ENCODE measurements around the gene PKP2. TPM values are rescaled to one million over a fixed set of nuclear protein-coding genes. Genes with fewer than 3 reads are reported as not detected.

The PKP2 gene
- total and polyA plus RNA-seq, 2 donors (not counting 1 experiment from before 2014, with no cell fraction given), result under 0.01 to 0.15 TPM

DNA sequence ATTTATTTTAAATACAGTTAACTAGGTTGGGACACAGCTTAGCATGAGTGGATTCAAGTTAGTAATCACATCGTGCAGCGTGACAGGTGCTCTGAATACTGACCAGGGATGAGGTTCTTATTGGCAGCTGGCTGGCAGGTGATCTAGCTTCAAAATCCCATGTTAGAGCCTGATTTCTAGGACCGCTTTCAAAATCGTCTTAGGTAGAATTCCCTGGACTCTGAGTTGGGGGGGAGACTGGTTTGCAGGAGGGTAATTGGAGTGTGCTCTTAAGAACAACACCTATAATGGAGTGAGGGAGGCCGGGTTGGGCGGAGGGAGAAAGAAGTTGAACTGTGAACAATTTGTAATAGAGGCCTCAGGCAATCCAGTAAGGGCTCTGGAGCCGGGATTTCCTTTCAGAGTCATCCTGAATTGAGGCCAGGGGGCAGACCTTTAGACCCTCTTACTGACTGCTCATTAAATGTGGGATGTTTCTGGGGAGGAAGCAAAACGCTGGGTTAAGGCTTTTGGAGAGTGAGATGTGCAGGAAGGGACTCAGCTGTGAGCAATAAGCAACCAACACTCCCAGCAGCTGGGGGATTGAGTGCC, 140.0 kb downstream of the PKP2 start:
- Histone ChIP-seq H3K9ac (ENCODE audit: insufficient read depth, low read length) (no peak overlapping the region), H2AFZ (ENCODE audit: low read length) (peak overlapping the region; percentile 54), H3K79me2 (ENCODE audit: control insufficient read depth, insufficient read depth, low read length) (peaks cover 18% of the 10 kb centered on the region), H3K27ac (ENCODE audit: insufficient read depth, low read length) (no peak overlapping the region), H3K4me3 (replicated peaks in 1 of 4; ENCODE audit: control extremely low read depth in 1 of 4, insufficient read depth in 1 of 4, low read depth in 3 of 4, low read length in 4 of 4) (peak overlapping the region in 2 of 4 experiments; percentile 96 to 100), H3K4me2 (ENCODE audit: extremely low read depth, insufficient read depth, low read length) (peak overlapping the region; percentile 99), H3K4me1 (ENCODE audit: control insufficient read depth, extremely low read depth, insufficient read depth, low read length) (peaks cover 2% of the 10 kb centered on the region), H3K27me3 (ENCODE audit: control insufficient read depth, insufficient read depth, low read length) (no peaks in the 10 kb centered on the region), H3K9me3 (ENCODE audit: control insufficient read depth, insufficient read depth, low read depth, low read length) (no peaks in the 10 kb centered on the region), H3K36me3 (ENCODE audit: control insufficient read depth, insufficient read depth, low read length) (peaks cover 3% of the 10 kb centered on the region), H4K20me1 (ENCODE audit: control insufficient read depth, extremely low read depth, insufficient read depth, low read length) (no peaks in the 10 kb centered on the region)
- DNase-seq (ENCODE audit: low read depth in 2 of 2), result peak in 1 of 2 donors; percentile 8
- TF ChIP-seq, protein P1, sequence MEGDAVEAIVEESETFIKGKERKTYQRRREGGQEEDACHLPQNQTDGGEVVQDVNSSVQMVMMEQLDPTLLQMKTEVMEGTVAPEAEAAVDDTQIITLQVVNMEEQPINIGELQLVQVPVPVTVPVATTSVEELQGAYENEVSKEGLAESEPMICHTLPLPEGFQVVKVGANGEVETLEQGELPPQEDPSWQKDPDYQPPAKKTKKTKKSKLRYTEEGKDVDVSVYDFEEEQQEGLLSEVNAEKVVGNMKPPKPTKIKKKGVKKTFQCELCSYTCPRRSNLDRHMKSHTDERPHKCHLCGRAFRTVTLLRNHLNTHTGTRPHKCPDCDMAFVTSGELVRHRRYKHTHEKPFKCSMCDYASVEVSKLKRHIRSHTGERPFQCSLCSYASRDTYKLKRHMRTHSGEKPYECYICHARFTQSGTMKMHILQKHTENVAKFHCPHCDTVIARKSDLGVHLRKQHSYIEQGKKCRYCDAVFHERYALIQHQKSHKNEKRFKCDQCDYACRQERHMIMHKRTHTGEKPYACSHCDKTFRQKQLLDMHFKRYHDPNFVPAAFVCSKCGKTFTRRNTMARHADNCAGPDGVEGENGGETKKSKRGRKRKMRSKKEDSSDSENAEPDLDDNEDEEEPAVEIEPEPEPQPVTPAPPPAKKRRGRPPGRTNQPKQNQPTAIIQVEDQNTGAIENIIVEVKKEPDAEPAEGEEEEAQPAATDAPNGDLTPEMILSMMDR (conservative IDR thresholded peaks at IDR 0.05 in 1 of 2, IDR thresholded peaks at IDR 0.05 in 1 of 2; ENCODE audit: low read depth in 1 of 2, low read length in 2 of 2), result no peak
- no peak for TF ChIP-seq EZH2 (IDR thresholded peaks at IDR 0.05; ENCODE audit: low read length, missing control alignments)

- Histone ChIP-seq H4K20me1 (ENCODE audit: control insufficient read depth, extremely low read depth, insufficient read depth, low read length) (no peaks in the 10 kb centered on the region), H3K36me3 (ENCODE audit: control insufficient read depth, insufficient read depth, low read length) (peaks cover 3% of the 10 kb centered on the region), H3K4me3 (replicated peaks in 1 of 4; ENCODE audit: control extremely low read depth in 1 of 4, insufficient read depth in 1 of 4, low read depth in 3 of 4, low read length in 4 of 4) (peak within 1 kb of the TSS; percentile 83 to 100 (median 96)), H3K9me3 (ENCODE audit: control insufficient read depth, insufficient read depth, low read depth, low read length) (no peaks in the 10 kb centered on the region), H3K4me2 (ENCODE audit: extremely low read depth, insufficient read depth, low read length) (peak within 1 kb of the TSS; percentile 99), H3K79me2 (ENCODE audit: control insufficient read depth, insufficient read depth, low read length) (peaks cover 18% of the 10 kb centered on the region), H3K9ac (ENCODE audit: insufficient read depth, low read length) (peak within 1 kb of the TSS; percentile 90), H2AFZ (ENCODE audit: low read length) (peak within 1 kb of the TSS; percentile 97), H3K4me1 (ENCODE audit: control insufficient read depth, extremely low read depth, insufficient read depth, low read length) (peaks cover 2% of the 10 kb centered on the region), H3K27me3 (ENCODE audit: control insufficient read depth, insufficient read depth, low read length) (no peaks in the 10 kb centered on the region), H3K27ac (ENCODE audit: insufficient read depth, low read length) (peak within 1 kb of the TSS; percentile 93)
- DNase-seq (ENCODE audit: low read depth in 2 of 2), result peak; percentile 98 to 99
- no peak for TF ChIP-seq EZH2 (IDR thresholded peaks at IDR 0.05; ENCODE audit: low read length, missing control alignments)
- TF ChIP-seq, protein P1 (conservative IDR thresholded peaks at IDR 0.05 in 1 of 2, IDR thresholded peaks at IDR 0.05 in 1 of 2; ENCODE audit: low read depth in 1 of 2, low read length in 2 of 2), result peak; percentile 76 to 82
Measured at GRCh38 chr12:32755654-32756475, 140.7 kb downstream of the PKP2 start, which contains the start of gene YARS2. Gene YARS2, minus strand, starts transcription at chr12:32755897. Its CDS starts 23 bp downstream, at chr12:32755874.

GRCh38 chr12:32755051-32755653, 141.4 kb downstream of the PKP2 start:
- peaks cover 3% of the 10 kb centered on the region for H3K36me3 ChIP-seq (ENCODE audit: control insufficient read depth, insufficient read depth, low read length)
- peak overlapping the region; percentile 99 for H3K4me2 ChIP-seq (ENCODE audit: extremely low read depth, insufficient read depth, low read length)
- peak overlapping the region; percentile 93 for H3K27ac ChIP-seq (ENCODE audit: insufficient read depth, low read length)
- H3K27me3 ChIP-seq (ENCODE audit: control insufficient read depth, insufficient read depth, low read length), result no peaks in the 10 kb centered on the region
- H3K9ac ChIP-seq (ENCODE audit: insufficient read depth, low read length), result peak overlapping the region; percentile 90
- H3K4me3 ChIP-seq (replicated peaks in 1 of 4; ENCODE audit: control extremely low read depth in 1 of 4, insufficient read depth in 1 of 4, low read depth in 3 of 4, low read length in 4 of 4), result peak overlapping the region; percentile 83 to 100 (median 96)
- peaks cover 18% of the 10 kb centered on the region for H3K79me2 ChIP-seq (ENCODE audit: control insufficient read depth, insufficient read depth, low read length)
- TF ChIP-seq, protein P1 (conservative IDR thresholded peaks at IDR 0.05 in 1 of 2, IDR thresholded peaks at IDR 0.05 in 1 of 2; ENCODE audit: low read depth in 1 of 2, low read length in 2 of 2), result peak; percentile 67 to 80
- TF ChIP-seq EZH2 (IDR thresholded peaks at IDR 0.05; ENCODE audit: low read length, missing control alignments), result no peak
- H3K4me1 ChIP-seq (ENCODE audit: control insufficient read depth, extremely low read depth, insufficient read depth, low read length), result peaks cover 2% of the 10 kb centered on the region
- peak overlapping the region; percentile 90 for H2AFZ ChIP-seq (ENCODE audit: low read length)
- no peaks in the 10 kb centered on the region for H4K20me1 ChIP-seq (ENCODE audit: control insufficient read depth, extremely low read depth, insufficient read depth, low read length)
- no peaks in the 10 kb centered on the region for H3K9me3 ChIP-seq (ENCODE audit: control insufficient read depth, insufficient read depth, low read depth, low read length)
- DNase-seq (ENCODE audit: low read depth in 2 of 2), result peak; percentile 77 to 82

Measured in fibroblast of lung (primary cell).